ENCODE results near the gene GLB1L3.

- TF ChIP-seq CTCF (IDR thresholded peaks at IDR 0.05 in 4 of 5, conservative IDR thresholded peaks at IDR 0.05 in 1 of 5) (no peak), POLR2A (IDR thresholded peaks at IDR 0.05) (no peak)
Measured at GRCh38 chr11:134252346-134253187, 23.6 kb upstream of the GLB1L3 start.

All from gastrocnemius medialis (tissue), 4 donors.